Thyroid gland (tissue), 4 donors: ENCODE results near the gene LTV1. TPM values are rescaled to one million over a fixed set of nuclear protein-coding genes. Genes with fewer than 3 reads are reported as not detected.
"Not testable (repeated sequence)": the region's sequence is repeated elsewhere in the genome, so short reads cannot be mapped to it uniquely, and the experiment has no call there.

Source experiments
- DNase-seq, 2 donors: peaks; one replicate each; pipeline ENCODE4 v3.0.0-alpha.2; 2019
- H3K27ac ChIP-seq, 3 donors: fragments of 200-600 bp; sonication (generic); 1 replicate in 2 of 3; 2 replicates in 1 of 3; pipeline ENCODE4 v1.5.1; 2016 to 2019; ENCODE audit warnings: mild to moderate bottlenecking in 1 of 3, moderate library complexity in 1 of 3
- H3K27me3 ChIP-seq: fragments of 200-600 bp; sonication (generic); one replicate; pipeline ENCODE4 v1.5.1; 2019
- H3K36me3 ChIP-seq, 2 donors: fragments of 200-600 bp; sonication (generic); one replicate each; pipeline ENCODE4 v1.5.1; 2016 to 2019
- H3K4me1 ChIP-seq, 2 donors: fragments of 200-600 bp; sonication (generic); one replicate each; pipeline ENCODE4 v1.5.1; 2017 to 2019
- H3K4me3 ChIP-seq, 3 donors: fragments of 200-600 bp; sonication (generic); replicated peaks in 1 of 3; 1 replicate in 2 of 3; 2 replicates in 1 of 3; pipeline ENCODE4 v1.5.1; 2016; ENCODE audit warnings: mild to moderate bottlenecking in 1 of 3
- H3K9me3 ChIP-seq: fragments of 200-600 bp; sonication (generic); one replicate; pipeline ENCODE4 v1.5.1; 2017
- CTCF ChIP-seq, 6 experiments: fragments of 200-600 bp in 3 of 6; fragments of 450-650 bp in 3 of 6; sonication (generic) in 3 of 6; IDR thresholded peaks; one replicate each; pipeline ENCODE4 v1.5.1; 2016 to 2019; ENCODE audit warnings: antibody characterized with exemption in 6 of 6, mild to moderate bottlenecking in 2 of 6, inconsistent platforms in 1 of 6, moderate library complexity in 1 of 6
- POLR2A ChIP-seq, 2 donors: fragments of 450-650 bp; IDR thresholded peaks; one replicate each; pipeline ENCODE4 v1.6.1; 2017; ENCODE audit warnings: antibody characterized with exemption in 2 of 2, mild to moderate bottlenecking in 2 of 2, moderate library complexity in 1 of 2
- WGBS, 2 donors: methylation state at CpG; one replicate each; pipeline ENCODE4 v1.1.5; 2017; 5-methylcytosine and 5-hydroxymethylcytosine counted together
- intact Hi-C: fragments of 100-400 bp; cut with DNase I; formaldehyde crosslinking; loops from one replicate; pipeline ENCODE4 v1.15.1; 2023
- total RNA-seq, 4 donors: library from RNA; depleted of rRNA; stranded (reverse); fragments of >200 nt; gene quantifications; one replicate each; pipeline ENCODE4 v1.2.3, GENCODE V29; 2016

Gene LTV1
- total RNA-seq, 4 donors from 2014 or later: 10.8 to 15.7 (median 13.6) TPM

DNA sequence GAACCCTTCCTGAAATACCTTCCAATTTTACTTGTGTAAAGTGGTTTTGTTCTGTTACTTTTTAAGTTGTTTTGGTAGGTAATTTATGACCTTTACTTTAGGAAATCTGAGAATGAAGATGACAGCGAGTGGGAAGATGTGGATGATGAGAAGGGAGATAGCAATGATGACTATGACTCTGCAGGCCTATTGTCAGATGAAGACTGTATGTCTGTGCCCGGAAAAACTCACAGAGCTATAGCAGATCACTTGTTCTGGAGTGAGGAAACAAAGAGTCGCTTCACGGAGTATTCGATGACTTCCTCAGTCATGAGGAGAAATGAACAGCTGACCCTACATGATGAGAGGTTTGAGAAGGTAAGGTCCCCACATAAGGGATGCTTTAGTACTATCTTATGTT is 14.5 kb downstream of the LTV1 start:
- H3K36me3 ChIP-seq: peaks cover 52 to 73% of the 10 kb centered on the region in 2 donors
- H3K27me3 ChIP-seq: no peaks in the 10 kb centered on the region
- TF ChIP-seq POLR2A (IDR thresholded peaks at IDR 0.05): no peak
- TF ChIP-seq CTCF (IDR thresholded peaks at IDR 0.05): no peak
- no peak for DNase-seq
- 97 to 98% methylated on average over 5 of the region's 5 CpGs for WGBS, 2 donors
- no peak overlapping the region for H3K27ac ChIP-seq
- H3K4me3 ChIP-seq: no peak overlapping the region
- no peaks in the 10 kb centered on the region for H3K4me1 ChIP-seq
- intact Hi-C loops: no loop called here
- no peaks in the 10 kb centered on the region for H3K9me3 ChIP-seq

DNA sequence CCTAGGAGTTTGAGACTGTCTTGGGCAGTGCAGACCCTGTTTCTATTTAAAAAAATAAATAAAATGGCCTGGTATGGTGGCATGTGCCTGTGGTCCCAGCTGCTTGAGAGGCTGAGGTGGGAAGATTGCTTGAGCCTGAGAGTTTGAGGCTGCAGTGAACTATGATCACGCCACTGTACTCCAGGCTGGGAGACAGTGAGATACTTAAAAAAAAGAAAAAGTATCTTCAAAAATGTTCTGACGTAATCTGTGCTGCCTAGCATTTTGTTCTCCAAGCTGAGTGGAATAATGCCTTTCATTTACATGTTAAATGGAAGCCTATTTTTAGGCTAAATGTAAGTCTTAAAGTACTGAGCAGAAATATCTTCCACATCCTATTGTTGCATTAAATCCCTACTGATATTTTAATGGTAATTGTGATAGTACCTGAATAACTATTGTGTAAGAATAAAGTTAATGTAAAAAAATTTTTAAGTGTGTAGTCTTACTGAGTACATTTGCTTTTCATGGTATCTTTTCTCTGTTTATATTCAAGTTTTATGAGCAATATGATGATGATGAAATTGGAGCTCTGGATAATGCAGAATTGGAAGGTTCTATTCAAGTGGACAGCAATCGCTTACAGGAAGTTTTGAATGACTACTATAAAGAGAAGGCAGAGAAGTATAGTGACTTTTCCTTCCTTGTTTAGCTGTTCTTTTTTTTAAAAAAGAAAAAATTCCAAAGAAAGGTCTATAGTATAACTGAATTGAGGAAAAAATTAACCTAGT is 16.9 kb downstream of the LTV1 start:
- Histone ChIP-seq H3K36me3 (peaks cover 63 to 82% of the 10 kb centered on the region in 2 donors), H3K27me3 (no peaks in the 10 kb centered on the region), H3K4me1 (no peaks in the 10 kb centered on the region), H3K4me3 (no peak overlapping the region), H3K9me3 (no peaks in the 10 kb centered on the region), H3K27ac (no peak overlapping the region)
- no peak for TF ChIP-seq POLR2A (IDR thresholded peaks at IDR 0.05)
- no peak for TF ChIP-seq CTCF (IDR thresholded peaks at IDR 0.05)
- 95 to 96% methylated on average over 3 of the region's 3 CpGs for WGBS, 2 donors
- no peak for DNase-seq
- intact Hi-C loops: no loop called here

DNA sequence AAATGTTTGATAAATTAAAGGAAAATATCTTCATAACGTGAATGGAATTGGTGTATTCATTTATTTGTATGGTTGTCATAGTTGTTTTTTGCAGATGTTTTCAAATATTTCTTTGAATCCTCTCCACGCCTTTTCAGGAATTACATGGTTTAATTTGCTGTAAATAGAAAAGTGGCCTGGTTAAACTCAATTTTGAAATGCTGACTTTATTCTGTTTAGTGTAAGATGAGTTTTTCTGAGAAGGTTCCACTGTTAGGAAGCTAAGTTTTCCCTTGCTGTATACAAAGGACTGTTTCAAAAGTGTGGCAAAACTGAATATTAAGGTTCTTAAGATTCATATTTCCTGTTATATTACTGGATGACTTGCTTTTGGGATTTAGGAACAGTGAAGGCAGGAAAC is 20.6 kb downstream of the LTV1 start:
- Histone ChIP-seq H3K36me3 (peaks cover 36 to 45% of the 10 kb centered on the region in 2 donors), H3K27me3 (no peaks in the 10 kb centered on the region), H3K4me1 (no peaks in the 10 kb centered on the region), H3K4me3 (no peak overlapping the region), H3K9me3 (no peaks in the 10 kb centered on the region), H3K27ac (no peak overlapping the region)
- intact Hi-C loops: no loop called here
- no peak for DNase-seq
- no peak for TF ChIP-seq CTCF (IDR thresholded peaks at IDR 0.05)
- TF ChIP-seq POLR2A (IDR thresholded peaks at IDR 0.05): no peak
- 90 to 94% methylated on average over 2 of the region's 2 CpGs for WGBS, 2 donors

DNA sequence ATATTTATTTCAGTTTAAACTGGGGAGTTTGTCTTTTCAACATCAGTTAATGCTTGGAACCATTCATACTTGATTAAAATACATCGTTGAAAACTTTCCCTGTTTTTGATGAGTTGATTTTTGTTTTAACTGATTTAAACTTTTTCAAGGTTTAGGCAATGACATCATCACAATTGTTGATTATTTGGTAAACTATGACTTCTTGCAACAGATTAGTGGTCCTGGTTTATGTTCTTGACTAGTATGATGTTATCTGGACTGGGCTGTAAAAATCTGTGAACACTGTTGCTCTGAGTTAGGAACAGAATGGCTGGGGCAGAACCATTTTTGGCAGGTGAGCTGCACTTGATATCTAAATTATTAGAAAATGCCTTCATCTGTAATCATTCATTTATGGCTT is 21.1 kb downstream of the LTV1 start, which contains the start of gene ZC2HC1B:
Gene ZC2HC1B (plus strand): TSS at position 241 of the 400 bp plus-strand sequence. CDS start 66 bp downstream, at position 307.
- DNase-seq: no peak
- intact Hi-C loops: no loop called here
- Histone ChIP-seq H3K4me1 (no peaks in the 10 kb centered on the region), H3K9me3 (no peaks in the 10 kb centered on the region), H3K4me3 (no peak within 1 kb of the TSS), H3K27me3 (no peaks in the 10 kb centered on the region), H3K36me3 (peaks cover 36 to 41% of the 10 kb centered on the region in 2 donors), H3K27ac (no peak within 1 kb of the TSS)
- TF ChIP-seq CTCF (IDR thresholded peaks at IDR 0.05) (no peak), POLR2A (IDR thresholded peaks at IDR 0.05) (no peak)
- 89 to 91% methylated on average over 1 of the region's 1 CpG for WGBS, 2 donors

- Histone ChIP-seq H3K9me3 (no peaks in the 10 kb centered on the region), H3K27me3 (no peaks in the 10 kb centered on the region), H3K4me3 (no peak overlapping the region), H3K4me1 (no peaks in the 10 kb centered on the region), H3K27ac (no peak overlapping the region), H3K36me3 (peaks cover 14% of the 10 kb centered on the region in 2 donors)
- TF ChIP-seq POLR2A (IDR thresholded peaks at IDR 0.05) (no peak), CTCF (IDR thresholded peaks at IDR 0.05) (no peak)
- DNase-seq: no peak
- intact Hi-C loops: no loop called here
These were observed 24.1 kb downstream of the LTV1 start for GRCh38 chr6:143867236-143867635.

DNA sequence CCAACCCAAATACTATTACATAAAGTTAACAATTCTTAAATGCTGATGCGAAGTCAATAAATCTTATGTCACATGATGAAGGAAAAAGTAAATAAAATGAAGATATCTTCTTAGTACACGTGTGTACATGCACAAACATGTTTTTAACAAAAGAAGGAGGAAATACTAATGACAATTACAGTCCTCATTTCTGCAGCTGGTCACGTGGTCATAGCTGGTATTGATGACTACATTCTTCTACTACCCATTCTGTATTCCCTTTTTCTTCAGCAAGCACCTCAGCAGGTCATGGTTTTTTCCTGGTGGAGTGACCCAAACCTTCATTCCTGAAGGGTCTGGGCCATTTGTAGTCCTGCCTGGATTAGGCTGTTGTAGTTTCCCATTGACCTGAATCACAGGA is 25.7 kb downstream of the LTV1 start:
- H3K27me3 ChIP-seq, H3K4me1 ChIP-seq, H3K4me3 ChIP-seq, intact Hi-C loops, DNase-seq, H3K27ac ChIP-seq, H3K36me3 ChIP-seq, H3K9me3 ChIP-seq: not testable (repeated sequence)
- WGBS, 2 donors: 95% methylated on average over 3 of the region's 3 CpGs

- not testable (repeated sequence) for H3K27ac ChIP-seq, H3K9me3 ChIP-seq
- WGBS, 2 donors: 87 to 94% methylated on average over 1 of the region's 1 CpG
These were observed 28.1 kb downstream of the LTV1 start for GRCh38 chr6:143871202-143871730.

More at GRCh38 chr6:143871202-143871730, 28.1 kb downstream of the LTV1 start:
- H3K27me3 ChIP-seq, H3K36me3 ChIP-seq, H3K4me1 ChIP-seq, H3K4me3 ChIP-seq, DNase-seq, intact Hi-C loops: not testable (repeated sequence)
